Panc1 (cell line): Measurements from ENCODE around the gene PELI3. TPM values are rescaled to one million over a fixed set of nuclear protein-coding genes. Genes with fewer than 3 reads are reported as not detected.
"Not testable (repeated sequence)": the region's sequence is repeated elsewhere in the genome, so short reads cannot be mapped to it uniquely, and the experiment has no call there.

Experiments
- ATAC-seq: fragments of 200-7000 bp; cut with Tn5 transposase; 2 replicates; pipeline ENCODE4 v1.9.1; 2020; ENCODE audit warnings: mild to moderate bottlenecking, moderate library complexity
- BruUV-seq: library from RNA; stranded (reverse); fragments of 400-500 nt; replicated peaks from 2 replicates; lab custom pipeline; 2021; lab: Mats Ljungman, UMichigan
- CTCF ChIA-PET: fragments of 300-600 bp; sonication (Branson Sonifier 250); formaldehyde crosslinking; loops from one replicate; lab custom pipeline; 2022; ENCODE audit warnings: antibody characterized with exemption; lab: Charles Lee
- POLR2A ChIA-PET: fragments of 300-600 bp; sonication (Branson Sonifier 250); formaldehyde crosslinking; loops from one replicate; lab custom pipeline; 2022; ENCODE audit warnings: antibody characterized with exemption; lab: Charles Lee
- DNase-seq: peaks from one replicate; pipeline ENCODE4 v3.0.0-alpha.2; 2010; ENCODE audit warnings: low read depth, low spot score
- H3K27ac ChIP-seq: 2 replicates; pipeline ENCODE4 v1.5.1; 2011; ENCODE audit warnings: mild to moderate bottlenecking, low read length, inconsistent platforms
- H3K27me3 ChIP-seq: fragments of 200-500 bp; sonication (Bioruptor generic); 2 replicates; pipeline ENCODE4 v1.6.0; 2014; ENCODE audit warnings: low read length, inconsistent platforms; ENCODE audit not compliant: control insufficient read depth, insufficient read depth
- H3K36me3 ChIP-seq: fragments of 200-500 bp; sonication (Bioruptor generic); 2 replicates; pipeline ENCODE4 v1.5.1; 2014; ENCODE audit warnings: inconsistent platforms, mild to moderate bottlenecking, low read length, moderate library complexity; ENCODE audit not compliant: control insufficient read depth, insufficient read depth
- H3K4me1 ChIP-seq: 2 replicates; pipeline ENCODE4 v1.5.1; 2011; ENCODE audit warnings: inconsistent platforms, mild to moderate bottlenecking, low read length, moderate library complexity; ENCODE audit not compliant: control insufficient read depth, insufficient read depth
- H3K4me3 ChIP-seq, 2 experiments: 2 replicates each; pipeline ENCODE4 v1.5.1; 2011 to 2012; ENCODE audit warnings: low read depth in 2 of 2, low read length in 2 of 2, mild to moderate bottlenecking in 2 of 2, inconsistent platforms in 1 of 2, moderate library complexity in 1 of 2
- H3K9me3 ChIP-seq: fragments of 200-500 bp; sonication (Bioruptor generic); 2 replicates; pipeline ENCODE4 v1.5.1; 2014; ENCODE audit warnings: low read depth, mild to moderate bottlenecking, inconsistent platforms, low read length, moderate library complexity; ENCODE audit not compliant: control insufficient read depth, insufficient read depth
- CTCF ChIP-seq: fragments of 450-650 bp; IDR thresholded peaks from 2 replicates; pipeline ENCODE4 v1.5.1; 2017; ENCODE audit warnings: mild to moderate bottlenecking
- POLR2AphosphoS5 ChIP-seq: IDR thresholded peaks from 2 replicates; pipeline ENCODE4 v1.6.1; 2012; ENCODE audit warnings: mild to moderate bottlenecking, low read depth, low read length, moderate library complexity
- SIN3A ChIP-seq: IDR thresholded peaks from 2 replicates; pipeline ENCODE4 v1.6.1; 2012; ENCODE audit warnings: low read depth, mild to moderate bottlenecking, low read length, moderate library complexity, borderline replicate concordance; ENCODE audit not compliant: insufficient read depth
- TCF7L2 ChIP-seq: IDR thresholded peaks from 2 replicates; pipeline ENCODE4 v1.6.1; 2011; ENCODE audit warnings: mild to moderate bottlenecking, low read depth, low read length, inconsistent platforms
- in situ Hi-C: cut with HindIII; loops from 2 replicates; pipeline ENCODE4 v1.10.0; 2016; ENCODE audit warnings: low sequenced_read_pairs, low pct_unique_long_range_greater_than_20kb
- intact Hi-C: fragments of 100-400 bp; cut with micrococcal nuclease; formaldehyde crosslinking; loops from one replicate; pipeline ENCODE4 v1.10.0; 2022; ENCODE audit not compliant: unreplicated experiment
- total RNA-seq: library from RNA; stranded (reverse); gene quantifications from one replicate; pipeline ENCODE4 v1.2.1, GENCODE V29; 2021; ENCODE audit not compliant: unreplicated experiment
- TF ChIP-seq, protein P1 (sequence below), 2 experiments: IDR thresholded peaks; 2 replicates each; pipeline ENCODE4 v1.6.1; 2011 to 2012; ENCODE audit warnings: low read depth in 2 of 2, control low read depth in 1 of 2, low read length in 1 of 2, mild to moderate bottlenecking in 1 of 2, moderate library complexity in 1 of 2; ENCODE audit not compliant: insufficient read depth in 1 of 2

The PELI3 gene
- total RNA-seq, 1 experiment from 2014 or later: 9.1 TPM

GRCh38 chr11:66431871-66432329 is 34.8 kb upstream of the PELI3 start:
- H3K27ac ChIP-seq, DNase-seq, H3K4me3 ChIP-seq, ATAC-seq, in situ Hi-C loops, H3K36me3 ChIP-seq, H3K9me3 ChIP-seq, intact Hi-C loops, POLR2A ChIA-PET, BruUV-seq, H3K4me1 ChIP-seq, H3K27me3 ChIP-seq: not testable (repeated sequence)
- CTCF ChIA-PET: interaction anchor here (0.6 to 1.0 kb wide), 2 partner anchors 41 to 48 kb away, joined by 4 to 5 read pairs; partner anchors contain the start of gene DPP3

DNA sequence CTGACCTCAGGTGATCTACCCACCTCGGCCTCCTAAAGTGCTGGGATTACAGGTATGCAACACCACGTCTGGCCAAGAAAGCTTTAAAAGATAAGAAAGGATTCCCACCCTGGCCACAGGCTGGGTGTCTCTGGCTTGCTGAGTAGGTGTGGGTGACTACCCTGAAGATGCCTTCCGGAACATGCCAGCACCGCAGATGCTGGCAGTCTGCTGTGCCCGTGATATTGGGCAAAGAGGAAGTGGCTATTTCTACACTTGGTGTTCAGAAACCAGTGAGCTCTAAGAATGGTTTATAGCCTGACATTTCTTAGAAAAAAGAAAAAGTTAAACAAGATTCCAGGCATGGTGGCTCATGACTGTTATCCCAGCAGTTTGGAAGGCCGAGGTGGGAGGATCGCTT is 34.1 kb upstream of the PELI3 start:
- POLR2A ChIA-PET: no interaction called here
- no peaks in the 10 kb centered on the region for H3K9me3 ChIP-seq
- CTCF ChIA-PET: interaction anchor here (0.6 to 1.0 kb wide), 2 partner anchors 42 to 47 kb away, joined by 4 to 5 read pairs; partner anchors contain the start of gene DPP3
- no peaks in the 10 kb centered on the region for H3K36me3 ChIP-seq
- in situ Hi-C loops (no loop called here), intact Hi-C loops (no loop called here)
- no peak overlapping the region for H3K27ac ChIP-seq
- no TSS peak for BruUV-seq
- no peak overlapping the region for H3K4me3 ChIP-seq
- DNase-seq: no peak
- H3K27me3 ChIP-seq: no peaks in the 10 kb centered on the region
- no peak for ATAC-seq
- H3K4me1 ChIP-seq: no peaks in the 10 kb centered on the region
- TF ChIP-seq CTCF (no peak), POLR2AphosphoS5 (no peak), TCF7L2 (no peak), SIN3A (no peak)
- TF ChIP-seq, protein P1, sequence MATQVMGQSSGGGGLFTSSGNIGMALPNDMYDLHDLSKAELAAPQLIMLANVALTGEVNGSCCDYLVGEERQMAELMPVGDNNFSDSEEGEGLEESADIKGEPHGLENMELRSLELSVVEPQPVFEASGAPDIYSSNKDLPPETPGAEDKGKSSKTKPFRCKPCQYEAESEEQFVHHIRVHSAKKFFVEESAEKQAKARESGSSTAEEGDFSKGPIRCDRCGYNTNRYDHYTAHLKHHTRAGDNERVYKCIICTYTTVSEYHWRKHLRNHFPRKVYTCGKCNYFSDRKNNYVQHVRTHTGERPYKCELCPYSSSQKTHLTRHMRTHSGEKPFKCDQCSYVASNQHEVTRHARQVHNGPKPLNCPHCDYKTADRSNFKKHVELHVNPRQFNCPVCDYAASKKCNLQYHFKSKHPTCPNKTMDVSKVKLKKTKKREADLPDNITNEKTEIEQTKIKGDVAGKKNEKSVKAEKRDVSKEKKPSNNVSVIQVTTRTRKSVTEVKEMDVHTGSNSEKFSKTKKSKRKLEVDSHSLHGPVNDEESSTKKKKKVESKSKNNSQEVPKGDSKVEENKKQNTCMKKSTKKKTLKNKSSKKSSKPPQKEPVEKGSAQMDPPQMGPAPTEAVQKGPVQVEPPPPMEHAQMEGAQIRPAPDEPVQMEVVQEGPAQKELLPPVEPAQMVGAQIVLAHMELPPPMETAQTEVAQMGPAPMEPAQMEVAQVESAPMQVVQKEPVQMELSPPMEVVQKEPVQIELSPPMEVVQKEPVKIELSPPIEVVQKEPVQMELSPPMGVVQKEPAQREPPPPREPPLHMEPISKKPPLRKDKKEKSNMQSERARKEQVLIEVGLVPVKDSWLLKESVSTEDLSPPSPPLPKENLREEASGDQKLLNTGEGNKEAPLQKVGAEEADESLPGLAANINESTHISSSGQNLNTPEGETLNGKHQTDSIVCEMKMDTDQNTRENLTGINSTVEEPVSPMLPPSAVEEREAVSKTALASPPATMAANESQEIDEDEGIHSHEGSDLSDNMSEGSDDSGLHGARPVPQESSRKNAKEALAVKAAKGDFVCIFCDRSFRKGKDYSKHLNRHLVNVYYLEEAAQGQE (IDR thresholded peaks at IDR 0.05; ENCODE audit: insufficient read depth in 1 of 2, low read depth in 2 of 2, low read length in 1 of 2): no peak

GRCh38 chr11:66437979-66438503 is 28.7 kb upstream of the PELI3 start:
- intact Hi-C loops: no loop called here
- CTCF ChIA-PET: interaction anchor here (0.6 to 2.5 kb wide), 5 partner anchors 29 to 240 kb away, joined by 3 to 12 read pairs (median 5); partner anchors contain the start of gene RBM4B

More at GRCh38 chr11:66437979-66438503, 28.7 kb upstream of the PELI3 start:
- TF ChIP-seq POLR2AphosphoS5 (no peak), SIN3A (no peak), CTCF (no peak), TCF7L2 (no peak)
- TF ChIP-seq, protein P1 (IDR thresholded peaks at IDR 0.05; ENCODE audit: insufficient read depth in 1 of 2, low read depth in 2 of 2, low read length in 1 of 2): no peak
- H3K27ac ChIP-seq: peak overlapping the region; percentile 99
- no peaks in the 10 kb centered on the region for H3K27me3 ChIP-seq
- H3K9me3 ChIP-seq: no peaks in the 10 kb centered on the region
- BruUV-seq: no TSS peak
- H3K4me3 ChIP-seq: peak overlapping the region; percentile 97 to 100
- H3K36me3 ChIP-seq: no peaks in the 10 kb centered on the region; the same call in 1 of the 2 replicates
- ATAC-seq (peak; percentile 6), DNase-seq (no peak)
- POLR2A ChIA-PET: no interaction called here
- peaks cover 5% of the 10 kb centered on the region; the same call in 1 of the 2 replicates for H3K4me1 ChIP-seq
- in situ Hi-C loops: no loop called here
